ENCODE results near the gene SOX21. TPM values are rescaled to one million over a fixed set of nuclear protein-coding genes. Genes with fewer than 3 reads are reported as not detected.

The SOX21 gene
- total and polyA plus RNA-seq, 2 donors: 0.11 TPM; not detected in 1

GRCh38 chr13:94713561-94714182 is 1.3 kb upstream of the SOX21 start:
- 8% methylated on average over 22 of the region's 22 CpGs for WGBS
- Histone ChIP-seq H3K36me3 (ENCODE audit: insufficient read depth) (no peaks in the 10 kb centered on the region), H3K27ac (ENCODE audit: low read depth) (no peak overlapping the region), H3K4me1 (ENCODE audit: insufficient read depth) (no peaks in the 10 kb centered on the region), H3K4me3 (ENCODE audit: low read depth, low read length) (peak overlapping the region; percentile 5)
- DNase-seq (ENCODE audit: extremely low spot score): no peak

GRCh38 chr13:94712812-94713560 is 641 bp upstream of the SOX21 start:
- no peak for DNase-seq (ENCODE audit: extremely low spot score)
- no peaks in the 10 kb centered on the region for H3K4me1 ChIP-seq (ENCODE audit: insufficient read depth)
- WGBS: 2% methylated on average over 79 of the region's 79 CpGs
- H3K27ac ChIP-seq (ENCODE audit: low read depth): no peak overlapping the region
- H3K36me3 ChIP-seq (ENCODE audit: insufficient read depth): no peaks in the 10 kb centered on the region
- peak overlapping the region; percentile 5 for H3K4me3 ChIP-seq (ENCODE audit: low read depth, low read length)

- WGBS: 2% methylated on average over 97 of the region's 97 CpGs
- no peak for DNase-seq (ENCODE audit: extremely low spot score)
- H3K36me3 ChIP-seq (ENCODE audit: insufficient read depth): no peaks in the 10 kb centered on the region
- H3K4me3 ChIP-seq (ENCODE audit: low read depth, low read length): peak overlapping the region; percentile 16
- H3K27ac ChIP-seq (ENCODE audit: low read depth): no peak overlapping the region
- no peaks in the 10 kb centered on the region for H3K4me1 ChIP-seq (ENCODE audit: insufficient read depth)
These were observed 621 bp downstream of the SOX21 start for GRCh38 chr13:94711561-94712286.

- H3K36me3 ChIP-seq (ENCODE audit: insufficient read depth): no peaks in the 10 kb centered on the region
- DNase-seq (ENCODE audit: extremely low spot score): no peak
- H3K4me1 ChIP-seq (ENCODE audit: insufficient read depth): no peaks in the 10 kb centered on the region
- H3K4me3 ChIP-seq (ENCODE audit: low read depth, low read length): peak overlapping the region; percentile 16
- H3K27ac ChIP-seq (ENCODE audit: low read depth): no peak overlapping the region
- WGBS: 3% methylated on average over 81 of the region's 81 CpGs
These were observed 1.3 kb downstream of the SOX21 start for GRCh38 chr13:94710881-94711560.

GRCh38 chr13:94710065-94710781 is 2.1 kb downstream of the SOX21 start:
- H3K4me3 ChIP-seq (ENCODE audit: low read depth, low read length): no peak overlapping the region
- H3K27ac ChIP-seq (ENCODE audit: low read depth): no peak overlapping the region
- no peaks in the 10 kb centered on the region for H3K36me3 ChIP-seq (ENCODE audit: insufficient read depth)
- DNase-seq (ENCODE audit: extremely low spot score): no peak
- 12% methylated on average over 18 of the region's 18 CpGs for WGBS
- no peaks in the 10 kb centered on the region for H3K4me1 ChIP-seq (ENCODE audit: insufficient read depth)

- H3K36me3 ChIP-seq (ENCODE audit: insufficient read depth): no peaks in the 10 kb centered on the region
- 7% methylated on average over 7 of the region's 7 CpGs for WGBS
- H3K4me3 ChIP-seq (ENCODE audit: low read depth, low read length): no peak overlapping the region
- H3K27ac ChIP-seq (ENCODE audit: low read depth): no peak overlapping the region
- DNase-seq (ENCODE audit: extremely low spot score): no peak
- H3K4me1 ChIP-seq (ENCODE audit: insufficient read depth): no peaks in the 10 kb centered on the region
These were observed 3.1 kb downstream of the SOX21 start for GRCh38 chr13:94709001-94709834.

- no peak overlapping the region for H3K4me3 ChIP-seq (ENCODE audit: low read depth, low read length)
- DNase-seq (ENCODE audit: extremely low spot score): no peak
- no peak overlapping the region for H3K27ac ChIP-seq (ENCODE audit: low read depth)
- WGBS: 6% methylated on average over 31 of the region's 31 CpGs
- no peaks in the 10 kb centered on the region for H3K4me1 ChIP-seq (ENCODE audit: insufficient read depth)
- no peaks in the 10 kb centered on the region for H3K36me3 ChIP-seq (ENCODE audit: insufficient read depth)
These were observed 4.1 kb downstream of the SOX21 start for GRCh38 chr13:94708031-94708859.

- Histone ChIP-seq H3K4me3 (ENCODE audit: low read depth, low read length) (no peak overlapping the region), H3K36me3 (ENCODE audit: insufficient read depth) (no peaks in the 10 kb centered on the region), H3K27ac (ENCODE audit: low read depth) (no peak overlapping the region), H3K4me1 (ENCODE audit: insufficient read depth) (no peaks in the 10 kb centered on the region)
- 3% methylated on average over 41 of the region's 41 CpGs for WGBS
- DNase-seq (ENCODE audit: extremely low spot score): no peak
These were observed 4.8 kb downstream of the SOX21 start for GRCh38 chr13:94707400-94708021.

- Histone ChIP-seq H3K4me1 (ENCODE audit: insufficient read depth) (no peaks in the 10 kb centered on the region), H3K27ac (ENCODE audit: low read depth) (no peak overlapping the region), H3K4me3 (ENCODE audit: low read depth, low read length) (no peak overlapping the region), H3K36me3 (ENCODE audit: insufficient read depth) (no peaks in the 10 kb centered on the region)
- DNase-seq (ENCODE audit: extremely low spot score): no peak
- WGBS: 9% methylated on average over 15 of the region's 15 CpGs
These were observed 5.4 kb downstream of the SOX21 start for GRCh38 chr13:94706843-94707399.

- 12% methylated on average over 16 of the region's 16 CpGs for WGBS
- H3K4me3 ChIP-seq (ENCODE audit: low read depth, low read length): no peak overlapping the region
These were observed 6.1 kb downstream of the SOX21 start for GRCh38 chr13:94706101-94706842.

More at GRCh38 chr13:94706101-94706842, 6.1 kb downstream of the SOX21 start:
- H3K4me1 ChIP-seq (ENCODE audit: insufficient read depth): no peaks in the 10 kb centered on the region
- DNase-seq (ENCODE audit: extremely low spot score): no peak
- H3K27ac ChIP-seq (ENCODE audit: low read depth): no peak overlapping the region
- no peaks in the 10 kb centered on the region for H3K36me3 ChIP-seq (ENCODE audit: insufficient read depth)
